HG02943 (cell line): ENCODE results near the gene CLASRP.
A peak's percentile ranks its signal among the peaks of the same experiment; 100 is the strongest.

Experiments used
- ATAC-seq: cut with Tn5 transposase; IDR thresholded peaks from one replicate; pipeline ENCODE4 v1.9.1; 2021; ENCODE audit warnings: mild to moderate bottlenecking, low read depth, moderate library complexity; ENCODE audit not compliant: unreplicated experiment

The CLASRP gene

GRCh38 chr19:45079063-45079910 is 40.4 kb downstream of the CLASRP start, which contains the start of gene GEMIN7:
Gene GEMIN7 (plus strand): TSS chr19:45079260. CDS start chr19:45090115, 10,855 bp downstream.
- no peak for ATAC-seq

- ATAC-seq = no peak
These were observed 41.1 kb downstream of the CLASRP start for GRCh38 chr19:45079911-45080370.

GRCh38 chr19:45082170-45082569 is 43.3 kb downstream of the CLASRP start:
- no peak for ATAC-seq

- no peak for ATAC-seq
These were observed 47.6 kb downstream of the CLASRP start for GRCh38 chr19:45086480-45086879.

- no peak for ATAC-seq
These were observed 48.7 kb downstream of the CLASRP start for GRCh38 chr19:45087531-45087930.

- no peak for ATAC-seq
These were observed 51.2 kb downstream of the CLASRP start for GRCh38 chr19:45090034-45090433.

- ATAC-seq = no peak
These were observed 51.8 kb downstream of the CLASRP start for GRCh38 chr19:45090606-45091005.

GRCh38 chr19:45091031-45091923 is 52.4 kb downstream of the CLASRP start:
- ATAC-seq = peak; percentile 61

GRCh38 chr19:45092747-45093678 is 54.2 kb downstream of the CLASRP start, which contains the start of gene PPP1R37:
Gene PPP1R37 (plus strand): TSS chr19:45093179. CDS start chr19:45093326, 147 bp downstream.
- peak; percentile 54 for ATAC-seq

GRCh38 chr19:45094137-45094536 is 55.3 kb downstream of the CLASRP start:
- ATAC-seq = no peak

- no peak for ATAC-seq
These were observed 55.9 kb downstream of the CLASRP start for GRCh38 chr19:45094707-45095106.

- ATAC-seq = no peak
These were observed 56.9 kb downstream of the CLASRP start for GRCh38 chr19:45095496-45096413.

- no peak for ATAC-seq
These were observed 57.9 kb downstream of the CLASRP start for GRCh38 chr19:45096700-45097099.

- no peak for ATAC-seq
These were observed 58.6 kb downstream of the CLASRP start for GRCh38 chr19:45097450-45097775.

GRCh38 chr19:45097776-45098520 is 59.1 kb downstream of the CLASRP start:
- ATAC-seq = no peak

- ATAC-seq = no peak
These were observed 59.9 kb downstream of the CLASRP start for GRCh38 chr19:45098521-45099466.

- ATAC-seq = no peak
These were observed 60.8 kb downstream of the CLASRP start for GRCh38 chr19:45099467-45100191.
